ENCODE results near the gene TNS2.

Gene TNS2

DNA sequence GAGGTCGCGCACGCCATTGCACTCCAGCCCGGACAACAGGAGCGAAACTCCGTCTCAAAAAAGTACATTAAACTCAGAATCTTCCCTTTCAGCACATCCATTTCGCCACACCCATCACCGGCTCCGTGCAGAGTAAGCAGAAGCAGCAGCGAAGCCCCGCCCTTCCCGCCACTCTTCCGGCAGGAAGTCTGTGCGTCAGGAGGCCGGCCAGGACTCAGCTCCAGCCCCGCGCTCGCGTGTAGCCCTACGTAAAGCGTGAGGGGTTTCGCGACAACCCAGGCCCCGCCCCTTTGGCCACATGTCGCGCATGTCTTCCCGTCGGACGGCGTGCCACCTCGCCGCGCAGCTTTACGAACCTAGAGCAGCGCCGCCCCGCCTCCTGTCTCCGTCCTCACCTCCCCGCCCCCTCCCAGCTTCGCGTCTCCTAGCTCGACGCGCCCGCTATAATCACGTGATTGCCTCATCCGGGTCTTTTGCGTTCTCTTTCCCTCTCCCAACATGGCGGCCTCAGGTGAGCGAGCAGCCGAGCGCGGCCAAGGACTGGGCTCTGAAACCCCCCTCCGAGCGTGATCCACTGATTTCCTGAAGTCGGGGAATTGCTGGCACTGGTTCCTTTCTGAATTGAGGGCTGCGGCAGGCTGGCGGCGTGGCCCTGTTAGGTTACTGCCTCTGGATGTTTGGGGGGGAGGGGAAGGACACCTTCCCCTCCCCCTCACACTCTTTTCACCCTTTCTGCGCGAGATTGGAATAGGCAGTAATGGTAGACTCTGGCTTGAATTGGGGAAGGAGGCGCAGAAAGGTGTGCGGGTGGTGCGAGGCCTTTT lies 43.7 kb upstream of the TNS2 start, which contains the start of gene EIF4B (continued):
- TF ChIP-seq, protein P1, sequence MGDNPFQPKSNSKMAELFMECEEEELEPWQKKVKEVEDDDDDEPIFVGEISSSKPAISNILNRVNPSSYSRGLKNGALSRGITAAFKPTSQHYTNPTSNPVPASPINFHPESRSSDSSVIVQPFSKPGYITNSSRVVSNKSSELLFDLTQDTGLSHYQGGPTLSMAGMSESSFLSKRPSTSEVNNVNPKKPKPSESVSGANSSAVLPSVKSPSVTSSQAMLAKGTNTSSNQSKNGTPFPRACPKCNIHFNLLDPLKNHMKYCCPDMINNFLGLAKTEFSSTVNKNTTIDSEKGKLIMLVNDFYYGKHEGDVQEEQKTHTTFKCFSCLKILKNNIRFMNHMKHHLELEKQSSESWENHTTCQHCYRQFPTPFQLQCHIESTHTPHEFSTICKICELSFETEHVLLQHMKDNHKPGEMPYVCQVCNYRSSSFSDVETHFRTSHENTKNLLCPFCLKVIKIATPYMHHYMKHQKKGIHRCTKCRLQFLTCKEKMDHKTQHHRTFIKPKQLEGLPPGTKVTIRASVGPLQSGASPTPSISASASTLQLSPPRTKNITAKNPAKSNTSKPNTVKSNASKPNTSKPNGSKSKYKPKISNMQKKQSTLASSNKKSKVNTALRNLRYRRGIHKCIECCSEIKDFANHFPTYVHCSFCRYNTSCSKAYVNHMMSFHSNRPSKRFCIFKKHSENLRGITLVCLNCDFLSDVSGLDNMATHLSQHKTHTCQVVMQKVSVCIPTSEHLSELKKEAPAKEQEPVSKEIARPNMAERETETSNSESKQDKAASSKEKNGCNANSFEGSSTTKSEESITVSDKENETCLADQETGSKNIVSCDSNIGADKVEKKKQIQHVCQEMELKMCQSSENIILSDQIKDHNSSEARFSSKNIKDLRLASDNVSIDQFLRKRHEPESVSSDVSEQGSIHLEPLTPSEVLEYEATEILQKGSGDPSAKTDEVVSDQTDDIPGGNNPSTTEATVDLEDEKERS (tag by site-specific recombination; IDR thresholded peaks at IDR 0.05): 0 out of 2 replicates have a peak, but pooled peaks have one; percentile 28
- TF ChIP-seq ZNF549 (tag by site-specific recombination; IDR thresholded peaks at IDR 0.05): no peak
- TF ChIP-seq, protein P2, sequence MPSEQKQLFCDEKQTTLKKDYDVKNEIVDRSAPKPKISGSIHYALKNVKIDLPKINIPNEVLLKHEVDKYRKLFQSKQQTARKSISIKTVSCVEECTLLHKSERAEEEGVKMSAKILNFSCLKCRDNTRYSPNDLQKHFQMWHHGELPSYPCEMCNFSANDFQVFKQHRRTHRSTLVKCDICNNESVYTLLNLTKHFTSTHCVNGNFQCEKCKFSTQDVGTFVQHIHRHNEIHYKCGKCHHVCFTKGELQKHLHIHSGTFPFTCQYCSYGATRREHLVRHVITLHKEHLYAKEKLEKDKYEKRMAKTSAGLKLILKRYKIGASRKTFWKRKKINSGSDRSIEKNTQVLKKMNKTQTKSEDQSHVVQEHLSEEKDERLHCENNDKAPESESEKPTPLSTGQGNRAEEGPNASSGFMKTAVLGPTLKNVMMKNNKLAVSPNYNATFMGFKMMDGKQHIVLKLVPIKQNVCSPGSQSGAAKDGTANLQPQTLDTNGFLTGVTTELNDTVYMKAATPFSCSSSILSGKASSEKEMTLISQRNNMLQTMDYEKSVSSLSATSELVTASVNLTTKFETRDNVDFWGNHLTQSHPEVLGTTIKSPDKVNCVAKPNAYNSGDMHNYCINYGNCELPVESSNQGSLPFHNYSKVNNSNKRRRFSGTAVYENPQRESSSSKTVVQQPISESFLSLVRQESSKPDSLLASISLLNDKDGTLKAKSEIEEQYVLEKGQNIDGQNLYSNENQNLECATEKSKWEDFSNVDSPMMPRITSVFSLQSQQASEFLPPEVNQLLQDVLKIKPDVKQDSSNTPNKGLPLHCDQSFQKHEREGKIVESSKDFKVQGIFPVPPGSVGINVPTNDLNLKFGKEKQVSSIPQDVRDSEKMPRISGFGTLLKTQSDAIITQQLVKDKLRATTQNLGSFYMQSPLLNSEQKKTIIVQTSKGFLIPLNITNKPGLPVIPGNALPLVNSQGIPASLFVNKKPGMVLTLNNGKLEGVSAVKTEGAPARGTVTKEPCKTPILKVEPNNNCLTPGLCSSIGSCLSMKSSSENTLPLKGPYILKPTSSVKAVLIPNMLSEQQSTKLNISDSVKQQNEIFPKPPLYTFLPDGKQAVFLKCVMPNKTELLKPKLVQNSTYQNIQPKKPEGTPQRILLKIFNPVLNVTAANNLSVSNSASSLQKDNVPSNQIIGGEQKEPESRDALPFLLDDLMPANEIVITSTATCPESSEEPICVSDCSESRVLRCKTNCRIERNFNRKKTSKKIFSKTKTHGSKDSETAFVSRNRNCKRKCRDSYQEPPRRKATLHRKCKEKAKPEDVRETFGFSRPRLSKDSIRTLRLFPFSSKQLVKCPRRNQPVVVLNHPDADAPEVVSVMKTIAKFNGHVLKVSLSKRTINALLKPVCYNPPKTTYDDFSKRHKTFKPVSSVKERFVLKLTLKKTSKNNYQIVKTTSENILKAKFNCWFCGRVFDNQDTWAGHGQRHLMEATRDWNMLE (tag by site-specific recombination; conservative IDR thresholded peaks at IDR 0.05; ENCODE audit: low read depth): peak; percentile 7; the same call in 1 of the 2 replicates
- TF ChIP-seq, protein P3, sequence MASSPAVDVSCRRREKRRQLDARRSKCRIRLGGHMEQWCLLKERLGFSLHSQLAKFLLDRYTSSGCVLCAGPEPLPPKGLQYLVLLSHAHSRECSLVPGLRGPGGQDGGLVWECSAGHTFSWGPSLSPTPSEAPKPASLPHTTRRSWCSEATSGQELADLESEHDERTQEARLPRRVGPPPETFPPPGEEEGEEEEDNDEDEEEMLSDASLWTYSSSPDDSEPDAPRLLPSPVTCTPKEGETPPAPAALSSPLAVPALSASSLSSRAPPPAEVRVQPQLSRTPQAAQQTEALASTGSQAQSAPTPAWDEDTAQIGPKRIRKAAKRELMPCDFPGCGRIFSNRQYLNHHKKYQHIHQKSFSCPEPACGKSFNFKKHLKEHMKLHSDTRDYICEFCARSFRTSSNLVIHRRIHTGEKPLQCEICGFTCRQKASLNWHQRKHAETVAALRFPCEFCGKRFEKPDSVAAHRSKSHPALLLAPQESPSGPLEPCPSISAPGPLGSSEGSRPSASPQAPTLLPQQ (tag by site-specific recombination; IDR thresholded peaks at IDR 0.05): peak; percentile 59; the same call in 1 of the 2 replicates
- no peak for TF ChIP-seq ZNF785 (tag by site-specific recombination; IDR thresholded peaks at IDR 0.05)
- TF ChIP-seq ZNF184 (tag by site-specific recombination; IDR thresholded peaks at IDR 0.05): no peak
- TF ChIP-seq, protein P4, sequence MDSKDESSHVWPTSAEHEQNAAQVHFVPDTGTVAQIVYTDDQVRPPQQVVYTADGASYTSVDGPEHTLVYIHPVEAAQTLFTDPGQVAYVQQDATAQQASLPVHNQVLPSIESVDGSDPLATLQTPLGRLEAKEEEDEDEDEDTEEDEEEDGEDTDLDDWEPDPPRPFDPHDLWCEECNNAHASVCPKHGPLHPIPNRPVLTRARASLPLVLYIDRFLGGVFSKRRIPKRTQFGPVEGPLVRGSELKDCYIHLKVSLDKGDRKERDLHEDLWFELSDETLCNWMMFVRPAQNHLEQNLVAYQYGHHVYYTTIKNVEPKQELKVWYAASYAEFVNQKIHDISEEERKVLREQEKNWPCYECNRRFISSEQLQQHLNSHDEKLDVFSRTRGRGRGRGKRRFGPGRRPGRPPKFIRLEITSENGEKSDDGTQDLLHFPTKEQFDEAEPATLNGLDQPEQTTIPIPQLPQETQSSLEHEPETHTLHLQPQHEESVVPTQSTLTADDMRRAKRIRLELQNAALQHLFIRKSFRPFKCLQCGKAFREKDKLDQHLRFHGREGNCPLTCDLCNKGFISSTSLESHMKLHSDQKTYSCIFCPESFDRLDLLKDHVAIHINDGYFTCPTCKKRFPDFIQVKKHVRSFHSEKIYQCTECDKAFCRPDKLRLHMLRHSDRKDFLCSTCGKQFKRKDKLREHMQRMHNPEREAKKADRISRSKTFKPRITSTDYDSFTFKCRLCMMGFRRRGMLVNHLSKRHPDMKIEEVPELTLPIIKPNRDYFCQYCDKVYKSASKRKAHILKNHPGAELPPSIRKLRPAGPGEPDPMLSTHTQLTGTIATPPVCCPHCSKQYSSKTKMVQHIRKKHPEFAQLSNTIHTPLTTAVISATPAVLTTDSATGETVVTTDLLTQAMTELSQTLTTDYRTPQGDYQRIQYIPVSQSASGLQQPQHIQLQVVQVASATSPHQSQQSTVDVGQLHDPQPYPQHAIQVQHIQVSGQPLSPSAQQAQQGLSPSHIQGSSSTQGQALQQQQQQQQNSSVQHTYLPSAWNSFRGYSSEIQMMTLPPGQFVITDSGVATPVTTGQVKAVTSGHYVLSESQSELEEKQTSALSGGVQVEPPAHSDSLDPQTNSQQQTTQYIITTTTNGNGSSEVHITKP (tag by site-specific recombination; IDR thresholded peaks at IDR 0.05): 0 out of 2 replicates have a peak, but pooled peaks have one; percentile 77
- TF ChIP-seq, protein P5, sequence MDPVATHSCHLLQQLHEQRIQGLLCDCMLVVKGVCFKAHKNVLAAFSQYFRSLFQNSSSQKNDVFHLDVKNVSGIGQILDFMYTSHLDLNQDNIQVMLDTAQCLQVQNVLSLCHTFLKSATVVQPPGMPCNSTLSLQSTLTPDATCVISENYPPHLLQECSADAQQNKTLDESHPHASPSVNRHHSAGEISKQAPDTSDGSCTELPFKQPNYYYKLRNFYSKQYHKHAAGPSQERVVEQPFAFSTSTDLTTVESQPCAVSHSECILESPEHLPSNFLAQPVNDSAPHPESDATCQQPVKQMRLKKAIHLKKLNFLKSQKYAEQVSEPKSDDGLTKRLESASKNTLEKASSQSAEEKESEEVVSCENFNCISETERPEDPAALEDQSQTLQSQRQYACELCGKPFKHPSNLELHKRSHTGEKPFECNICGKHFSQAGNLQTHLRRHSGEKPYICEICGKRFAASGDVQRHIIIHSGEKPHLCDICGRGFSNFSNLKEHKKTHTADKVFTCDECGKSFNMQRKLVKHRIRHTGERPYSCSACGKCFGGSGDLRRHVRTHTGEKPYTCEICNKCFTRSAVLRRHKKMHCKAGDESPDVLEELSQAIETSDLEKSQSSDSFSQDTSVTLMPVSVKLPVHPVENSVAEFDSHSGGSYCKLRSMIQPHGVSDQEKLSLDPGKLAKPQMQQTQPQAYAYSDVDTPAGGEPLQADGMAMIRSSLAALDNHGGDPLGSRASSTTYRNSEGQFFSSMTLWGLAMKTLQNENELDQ (tag by site-specific recombination; IDR thresholded peaks at IDR 0.05; ENCODE audit: low read depth): no peak
- TF ChIP-seq ZNF211 (tag by site-specific recombination; IDR thresholded peaks at IDR 0.05; ENCODE audit: low read depth): no peak
- TF ChIP-seq, protein P6, sequence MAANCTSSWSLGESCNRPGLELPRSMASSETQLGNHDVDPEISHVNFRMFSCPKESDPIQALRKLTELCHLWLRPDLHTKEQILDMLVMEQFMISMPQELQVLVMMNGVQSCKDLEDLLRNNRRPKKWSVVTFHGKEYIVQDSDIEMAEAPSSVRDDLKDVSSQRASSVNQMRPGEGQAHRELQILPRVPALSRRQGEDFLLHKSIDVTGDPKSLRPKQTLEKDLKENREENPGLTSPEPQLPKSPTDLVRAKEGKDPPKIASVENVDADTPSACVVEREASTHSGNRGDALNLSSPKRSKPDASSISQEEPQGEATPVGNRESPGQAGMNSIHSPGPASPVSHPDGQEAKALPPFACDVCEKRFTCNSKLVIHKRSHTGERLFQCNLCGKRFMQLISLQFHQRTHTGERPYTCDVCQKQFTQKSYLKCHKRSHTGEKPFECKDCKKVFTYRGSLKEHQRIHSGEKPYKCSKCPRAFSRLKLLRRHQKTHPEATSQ (tag by site-specific recombination; IDR thresholded peaks at IDR 0.05): no peak
- no peak for TF ChIP-seq ZNF529 (tag by site-specific recombination; IDR thresholded peaks at IDR 0.05; ENCODE audit: insufficient replicate concordance)
- no peak; the same call in none of the 2 replicates for TF ChIP-seq ZNF623 (tag by site-specific recombination; IDR thresholded peaks at IDR 0.05)
- TF ChIP-seq ZNF416 (tag by site-specific recombination; IDR thresholded peaks at IDR 0.05): no peak
- TF ChIP-seq, protein P7, sequence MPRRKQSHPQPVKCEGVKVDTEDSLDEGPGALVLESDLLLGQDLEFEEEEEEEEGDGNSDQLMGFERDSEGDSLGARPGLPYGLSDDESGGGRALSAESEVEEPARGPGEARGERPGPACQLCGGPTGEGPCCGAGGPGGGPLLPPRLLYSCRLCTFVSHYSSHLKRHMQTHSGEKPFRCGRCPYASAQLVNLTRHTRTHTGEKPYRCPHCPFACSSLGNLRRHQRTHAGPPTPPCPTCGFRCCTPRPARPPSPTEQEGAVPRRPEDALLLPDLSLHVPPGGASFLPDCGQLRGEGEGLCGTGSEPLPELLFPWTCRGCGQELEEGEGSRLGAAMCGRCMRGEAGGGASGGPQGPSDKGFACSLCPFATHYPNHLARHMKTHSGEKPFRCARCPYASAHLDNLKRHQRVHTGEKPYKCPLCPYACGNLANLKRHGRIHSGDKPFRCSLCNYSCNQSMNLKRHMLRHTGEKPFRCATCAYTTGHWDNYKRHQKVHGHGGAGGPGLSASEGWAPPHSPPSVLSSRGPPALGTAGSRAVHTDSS (tag by site-specific recombination; IDR thresholded peaks at IDR 0.05): no peak
- peak; percentile 93 for TF ChIP-seq ZNF777 (tag by site-specific recombination; IDR thresholded peaks at IDR 0.05; ENCODE audit: borderline replicate concordance)
- TF ChIP-seq, protein P8, sequence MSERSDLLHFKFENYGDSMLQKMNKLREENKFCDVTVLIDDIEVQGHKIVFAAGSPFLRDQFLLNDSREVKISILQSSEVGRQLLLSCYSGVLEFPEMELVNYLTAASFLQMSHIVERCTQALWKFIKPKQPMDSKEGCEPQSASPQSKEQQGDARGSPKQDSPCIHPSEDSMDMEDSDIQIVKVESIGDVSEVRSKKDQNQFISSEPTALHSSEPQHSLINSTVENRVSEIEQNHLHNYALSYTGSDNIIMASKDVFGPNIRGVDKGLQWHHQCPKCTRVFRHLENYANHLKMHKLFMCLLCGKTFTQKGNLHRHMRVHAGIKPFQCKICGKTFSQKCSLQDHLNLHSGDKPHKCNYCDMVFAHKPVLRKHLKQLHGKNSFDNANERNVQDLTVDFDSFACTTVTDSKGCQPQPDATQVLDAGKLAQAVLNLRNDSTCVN (tag by site-specific recombination; optimal IDR thresholded peaks at IDR 0.05): no peak
